Uterus (tissue), 4 donors: Measurements from ENCODE around the gene MYH10. TPM values are rescaled to one million over a fixed set of nuclear protein-coding genes. Genes with fewer than 3 reads are reported as not detected.

Source experiments
- DNase-seq, 2 donors: peaks; one replicate each; pipeline ENCODE4 v3.0.0-alpha.2; 2019 to 2020
- H3K27ac ChIP-seq, 2 donors: fragments of 200-600 bp; sonication (generic); 1 replicate in 1 of 2; 2 replicates in 1 of 2; pipeline ENCODE4 v1.5.1; 2016 to 2018
- H3K27me3 ChIP-seq, 2 donors: fragments of 200-600 bp; sonication (generic); one replicate each; pipeline ENCODE4 v1.5.1; 2018 to 2019; ENCODE audit warnings: control low read depth in 1 of 2
- H3K36me3 ChIP-seq, 2 donors: fragments of 200-600 bp; sonication (generic); one replicate each; pipeline ENCODE4 v1.5.1; 2019; ENCODE audit warnings: control low read depth in 1 of 2
- H3K4me1 ChIP-seq, 2 donors: fragments of 200-600 bp; sonication (generic); one replicate each; pipeline ENCODE4 v1.5.1; 2018 to 2019; ENCODE audit warnings: control low read depth in 1 of 2
- H3K4me3 ChIP-seq, 2 donors: fragments of 200-600 bp; sonication (generic); 1 replicate in 1 of 2; 2 replicates in 1 of 2; pipeline ENCODE4 v1.5.1; 2018 to 2019; ENCODE audit warnings: mild to moderate bottlenecking in 1 of 2
- H3K9me3 ChIP-seq, 2 donors: fragments of 200-600 bp; sonication (generic); one replicate each; pipeline ENCODE4 v1.5.1; 2019; ENCODE audit warnings: control low read depth in 1 of 2
- POLR2A ChIP-seq, 2 donors: fragments of 450-650 bp; IDR thresholded peaks; one replicate each; pipeline ENCODE4 v1.6.1; 2016; ENCODE audit warnings: antibody characterized with exemption in 2 of 2, mild to moderate bottlenecking in 1 of 2, moderate library complexity in 1 of 2
- intact Hi-C: fragments of 100-400 bp; cut with DNase I; formaldehyde crosslinking; loops from one replicate; pipeline ENCODE4 v1.15.1; 2023; ENCODE audit warnings: low total_unique reads
- total RNA-seq, 4 donors: library from RNA; depleted of rRNA in 3 of 4; stranded (reverse); fragments of >200 nt in 3 of 4; gene quantifications; one replicate each; pipeline versions ENCODE4 v1.1.0 to v1.2.4, GENCODE V29; 2014 to 2023
- TF ChIP-seq, protein P1 (sequence below), 4 experiments: fragments of 200-600 bp in 2 of 4; fragments of 450-650 bp in 2 of 4; sonication (generic) in 2 of 4; IDR thresholded peaks; one replicate each; pipeline ENCODE4 v1.5.1; 2016 to 2019; ENCODE audit warnings: antibody characterized with exemption in 4 of 4, mild to moderate bottlenecking in 2 of 4, moderate library complexity in 1 of 4
- donor health status: DM: yes; HTN: yes; CAD: no.

The MYH10 gene
- total RNA-seq, 4 donors from 2014 or later = 39.1 to 229 (median 65.0) TPM

DNA sequence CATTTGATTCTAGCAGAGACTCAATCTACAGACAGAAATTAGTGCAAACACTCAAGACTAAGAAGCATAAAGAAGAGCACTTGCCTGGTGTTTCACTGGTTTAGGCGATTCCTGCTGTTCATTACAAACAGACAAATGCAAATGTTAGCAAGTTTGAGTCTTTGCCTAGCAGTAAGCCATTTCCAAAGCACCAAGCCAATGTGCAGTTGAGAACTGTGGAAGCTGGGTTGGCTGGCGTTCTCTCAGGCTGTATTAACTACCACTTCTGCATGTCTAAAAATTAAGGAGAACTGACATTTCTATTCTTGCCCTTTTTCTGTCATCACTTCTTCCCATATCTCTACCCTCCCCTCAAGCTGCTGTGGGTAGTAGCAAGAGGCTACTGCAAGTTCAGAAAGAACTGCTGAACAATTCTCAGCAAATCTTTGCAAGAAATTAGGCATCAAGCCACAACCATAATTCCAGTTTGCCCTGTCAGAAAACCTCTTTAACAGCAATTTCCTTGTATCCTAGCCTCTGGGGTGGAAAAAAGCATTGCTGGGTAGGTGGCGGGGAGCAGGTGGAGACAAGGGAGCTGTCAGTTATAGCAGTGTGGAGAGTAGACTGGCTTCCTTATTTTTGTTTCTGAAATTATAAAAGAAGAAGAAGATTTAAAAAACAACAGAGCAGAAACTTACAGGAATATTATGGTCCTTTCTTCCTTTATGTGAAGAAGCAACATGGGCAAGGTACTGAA lies 53.8 kb downstream of the MYH10 start:
- Histone ChIP-seq H3K4me3 (no peak overlapping the region), H3K4me1 (no peaks in the 10 kb centered on the region), H3K9me3 (no peaks in the 10 kb centered on the region), H3K27ac (no peak overlapping the region), H3K27me3 (no peaks in the 10 kb centered on the region), H3K36me3 (no peaks in the 10 kb centered on the region)
- DNase-seq = no peak
- TF ChIP-seq, protein P1, sequence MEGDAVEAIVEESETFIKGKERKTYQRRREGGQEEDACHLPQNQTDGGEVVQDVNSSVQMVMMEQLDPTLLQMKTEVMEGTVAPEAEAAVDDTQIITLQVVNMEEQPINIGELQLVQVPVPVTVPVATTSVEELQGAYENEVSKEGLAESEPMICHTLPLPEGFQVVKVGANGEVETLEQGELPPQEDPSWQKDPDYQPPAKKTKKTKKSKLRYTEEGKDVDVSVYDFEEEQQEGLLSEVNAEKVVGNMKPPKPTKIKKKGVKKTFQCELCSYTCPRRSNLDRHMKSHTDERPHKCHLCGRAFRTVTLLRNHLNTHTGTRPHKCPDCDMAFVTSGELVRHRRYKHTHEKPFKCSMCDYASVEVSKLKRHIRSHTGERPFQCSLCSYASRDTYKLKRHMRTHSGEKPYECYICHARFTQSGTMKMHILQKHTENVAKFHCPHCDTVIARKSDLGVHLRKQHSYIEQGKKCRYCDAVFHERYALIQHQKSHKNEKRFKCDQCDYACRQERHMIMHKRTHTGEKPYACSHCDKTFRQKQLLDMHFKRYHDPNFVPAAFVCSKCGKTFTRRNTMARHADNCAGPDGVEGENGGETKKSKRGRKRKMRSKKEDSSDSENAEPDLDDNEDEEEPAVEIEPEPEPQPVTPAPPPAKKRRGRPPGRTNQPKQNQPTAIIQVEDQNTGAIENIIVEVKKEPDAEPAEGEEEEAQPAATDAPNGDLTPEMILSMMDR (IDR thresholded peaks at IDR 0.05) = no peak
- TF ChIP-seq POLR2A (IDR thresholded peaks at IDR 0.05) = no peak
- intact Hi-C loops = loop anchor here (10.0 kb wide), 1 partner anchor 168 kb away; the partner anchor contains the start of gene CCDC42

DNA sequence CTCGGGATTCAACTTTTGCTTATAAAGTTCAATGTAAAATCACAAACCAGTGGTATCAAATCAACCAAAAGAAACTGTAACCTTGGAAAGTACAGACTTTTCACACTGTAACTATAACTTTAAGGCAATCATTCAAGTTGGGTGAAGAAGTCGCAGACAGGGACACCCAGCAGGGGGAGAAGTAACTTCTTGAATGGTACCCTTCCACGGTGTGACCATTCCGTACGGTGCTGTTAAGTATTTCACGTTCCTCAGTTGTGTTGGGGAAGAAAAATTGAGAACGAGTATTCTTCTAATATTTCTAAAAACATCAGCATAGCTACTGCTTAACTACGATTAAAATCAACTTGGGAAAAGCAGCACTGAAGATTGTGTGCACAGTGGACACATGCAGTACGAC lies 55.8 kb downstream of the MYH10 start:
- H3K36me3 ChIP-seq = no peaks in the 10 kb centered on the region
- no peaks in the 10 kb centered on the region for H3K4me1 ChIP-seq
- no peak overlapping the region for H3K27ac ChIP-seq
- intact Hi-C loops = loop anchor here (10.0 kb wide), 1 partner anchor 170 kb away; the partner anchor contains the start of gene CCDC42
- no peak for TF ChIP-seq POLR2A (IDR thresholded peaks at IDR 0.05)
- TF ChIP-seq, protein P1 (IDR thresholded peaks at IDR 0.05) = peak; percentile 16 to 21 (median 18)
- H3K4me3 ChIP-seq = no peak overlapping the region
- no peaks in the 10 kb centered on the region for H3K9me3 ChIP-seq
- DNase-seq = peak; percentile 20 to 21
- no peaks in the 10 kb centered on the region for H3K27me3 ChIP-seq

- no peak for TF ChIP-seq POLR2A (IDR thresholded peaks at IDR 0.05)
- TF ChIP-seq, protein P1 (IDR thresholded peaks at IDR 0.05) = peak in 2 of 4 experiments; percentile 33 to 42
- Histone ChIP-seq H3K4me3 (no peak overlapping the region), H3K9me3 (no peaks in the 10 kb centered on the region), H3K36me3 (no peaks in the 10 kb centered on the region), H3K27ac (no peak overlapping the region), H3K4me1 (no peaks in the 10 kb centered on the region), H3K27me3 (no peaks in the 10 kb centered on the region)
- no peak for DNase-seq
- intact Hi-C loops = loop anchor here (10.0 kb wide), 1 partner anchor 172 kb away; the partner anchor contains the start of gene CCDC42
Observed at GRCh38 chr17:8572764-8573163, 57.8 kb downstream of the MYH10 start.

DNA sequence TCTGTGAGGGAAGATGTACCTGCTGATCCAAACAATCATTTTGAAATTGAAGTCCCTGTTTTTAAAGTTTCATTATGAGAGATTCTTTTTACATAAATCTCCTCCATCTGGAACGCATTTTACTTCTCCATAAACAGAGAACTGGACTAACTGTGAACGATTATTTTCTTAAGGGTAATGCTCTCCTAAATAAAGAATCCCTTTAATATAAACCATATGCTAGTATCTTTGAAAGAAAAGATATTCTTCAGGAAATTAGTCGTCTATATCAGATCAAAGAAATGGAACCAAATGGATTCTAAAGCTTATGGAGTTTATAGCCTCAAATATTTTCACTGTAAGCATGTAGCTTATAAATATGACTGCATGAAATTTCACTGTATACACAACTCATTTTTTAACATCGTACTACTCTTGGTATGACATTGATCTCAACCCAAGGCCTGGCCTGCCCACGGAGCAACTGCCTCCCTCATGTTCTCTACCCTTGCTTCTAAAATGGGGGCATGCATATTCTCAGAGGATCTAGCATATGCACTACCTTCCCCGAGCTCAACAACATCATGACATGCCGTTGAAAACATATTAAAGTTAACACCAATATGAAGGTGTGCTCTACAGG lies 66.4 kb downstream of the MYH10 start:
- no peaks in the 10 kb centered on the region for H3K4me1 ChIP-seq
- no peak overlapping the region for H3K4me3 ChIP-seq
- DNase-seq = no peak
- H3K27me3 ChIP-seq = no peaks in the 10 kb centered on the region
- H3K9me3 ChIP-seq = no peaks in the 10 kb centered on the region
- intact Hi-C loops = no loop called here
- TF ChIP-seq, protein P1 (IDR thresholded peaks at IDR 0.05) = no peak
- no peak for TF ChIP-seq POLR2A (IDR thresholded peaks at IDR 0.05)
- no peaks in the 10 kb centered on the region for H3K36me3 ChIP-seq
- H3K27ac ChIP-seq = no peak overlapping the region
